GM12892 (cell line): ENCODE results near the gene IL26.

Experiments
- POLR2A ChIP-seq: IDR thresholded peaks from 2 replicates; pipeline ENCODE4 v1.6.1; 2011; ENCODE audit warnings: low read depth, low read length, control low read depth
- POLR2AphosphoS5 ChIP-seq: IDR thresholded peaks from 2 replicates; pipeline ENCODE4 v1.6.1; 2011; ENCODE audit warnings: low read depth, low read length, control low read depth

DNA sequence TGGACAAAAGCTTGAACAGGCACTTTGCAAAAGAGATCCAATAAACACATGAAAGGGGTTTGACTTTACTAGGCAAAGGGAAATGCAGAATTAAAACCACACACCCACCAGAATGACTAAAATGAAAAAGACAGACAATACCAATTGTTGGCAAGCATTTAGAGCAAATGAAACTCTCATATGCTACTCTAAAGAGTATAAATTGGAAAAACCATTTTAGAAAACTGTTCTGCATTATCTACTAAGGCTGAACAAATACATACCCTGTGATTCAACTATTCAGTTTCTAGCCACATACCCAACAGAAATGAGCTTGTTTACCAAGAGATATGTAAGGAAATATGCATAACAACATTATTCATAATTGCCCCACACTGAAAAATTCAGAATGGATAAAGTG, 36.3 kb upstream of the IL26 start:
- TF ChIP-seq POLR2A = no peak
- no peak for TF ChIP-seq POLR2AphosphoS5
